EL (cell line): ENCODE measurements around the gene LYPLAL1.

Source experiments
- DNase-seq: peaks from one replicate; pipeline ENCODE4 v3.0.0-alpha.2; 2016

Gene LYPLAL1

DNA sequence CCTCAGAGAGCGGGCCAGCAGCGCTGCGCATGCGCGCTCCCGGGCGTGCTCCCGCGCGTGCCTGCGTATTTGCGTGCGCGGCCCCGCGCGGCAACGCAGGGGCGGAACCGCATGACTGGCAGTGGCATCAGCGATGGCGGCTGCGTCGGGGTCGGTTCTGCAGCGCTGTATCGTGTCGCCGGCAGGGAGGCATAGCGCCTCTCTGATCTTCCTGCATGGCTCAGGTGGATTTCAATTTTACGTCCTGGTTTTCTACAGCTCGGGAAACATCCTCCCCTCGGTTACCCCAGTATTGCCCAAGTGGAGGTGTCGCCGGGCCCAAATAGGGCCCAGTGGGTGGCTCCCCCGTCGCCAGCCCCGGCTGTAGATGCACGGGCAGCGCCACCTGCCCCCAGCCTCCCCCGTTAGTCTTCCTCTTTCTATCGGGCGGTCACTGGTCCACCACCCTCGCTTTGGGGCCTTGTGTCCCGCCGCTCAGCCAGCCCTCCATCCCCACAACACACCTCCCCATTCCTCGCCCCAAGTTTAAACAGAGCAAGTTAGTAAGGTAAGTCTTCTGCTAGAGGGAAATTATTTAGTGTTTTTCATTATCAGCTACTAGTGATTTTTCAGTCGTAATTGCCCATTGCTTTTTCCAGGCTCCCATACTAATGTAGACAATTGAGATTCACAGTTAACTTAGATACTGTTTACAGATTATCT lies at the start of gene LYPLAL1:
LYPLAL1 (plus strand) TSS at position 121 of the 702 bp plus-strand sequence; CDS start at position 134, 13 bp downstream.
- peak; percentile 87 for DNase-seq

DNA sequence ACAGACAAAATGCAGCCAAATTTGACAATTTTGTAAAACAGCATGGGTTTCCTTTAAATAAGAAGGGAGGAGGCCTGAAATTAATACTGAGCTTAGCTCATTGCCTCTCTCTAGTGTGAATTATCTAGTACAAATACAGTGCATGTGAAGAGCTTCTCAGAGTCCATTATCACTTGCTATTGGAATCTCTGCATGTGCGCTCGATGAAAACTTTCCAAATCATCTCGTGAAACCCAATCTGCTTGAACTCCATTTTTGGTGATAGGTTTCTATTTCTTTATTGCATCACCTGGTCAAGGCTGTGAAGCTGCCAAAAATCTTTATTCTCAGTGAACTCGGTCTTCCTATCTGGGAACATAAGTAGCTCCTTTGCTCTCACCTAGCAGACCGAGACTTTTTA lies 49.5 kb upstream of the LYPLAL1 start:
- no peak for DNase-seq

DNA sequence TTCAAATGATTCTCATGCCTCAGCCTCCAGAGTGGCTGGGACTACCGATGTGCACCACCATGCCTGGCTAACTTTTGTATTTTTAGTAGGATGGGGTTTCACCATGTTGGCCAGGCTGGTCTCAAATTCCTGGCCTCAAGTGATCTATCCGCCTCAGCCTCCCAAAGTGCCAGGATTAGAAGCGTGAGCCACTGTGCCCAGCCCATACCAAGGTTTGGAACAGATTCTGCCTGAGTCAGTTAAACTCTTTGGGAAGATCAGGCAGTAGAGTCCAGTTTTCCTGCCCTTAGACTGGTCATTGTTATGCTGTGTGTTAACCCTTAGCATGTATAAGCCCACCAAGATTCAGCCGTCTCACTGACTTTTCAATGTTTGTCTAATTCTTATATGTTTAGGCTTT lies 48.3 kb upstream of the LYPLAL1 start:
- no peak for DNase-seq

DNA sequence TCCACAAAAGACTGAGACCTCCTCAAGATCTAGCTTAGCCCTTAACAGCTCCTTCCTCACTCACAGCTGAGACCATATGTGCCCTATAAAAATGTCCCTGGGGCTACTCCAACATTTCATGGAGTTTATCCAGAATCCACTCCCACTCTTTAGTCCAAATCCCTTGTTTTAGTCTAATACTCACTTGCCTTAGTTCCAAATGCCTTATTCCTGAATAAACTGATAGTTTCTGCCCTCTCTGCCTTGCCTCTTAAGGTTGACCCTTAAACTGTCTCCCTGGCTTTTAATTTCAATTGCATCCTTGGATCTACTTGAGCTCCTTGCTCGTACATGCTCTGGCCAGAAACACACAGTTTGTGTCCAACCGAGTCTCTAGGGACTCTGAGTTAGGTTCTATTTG lies 47.3 kb upstream of the LYPLAL1 start:
- DNase-seq = peak; percentile 12

DNA sequence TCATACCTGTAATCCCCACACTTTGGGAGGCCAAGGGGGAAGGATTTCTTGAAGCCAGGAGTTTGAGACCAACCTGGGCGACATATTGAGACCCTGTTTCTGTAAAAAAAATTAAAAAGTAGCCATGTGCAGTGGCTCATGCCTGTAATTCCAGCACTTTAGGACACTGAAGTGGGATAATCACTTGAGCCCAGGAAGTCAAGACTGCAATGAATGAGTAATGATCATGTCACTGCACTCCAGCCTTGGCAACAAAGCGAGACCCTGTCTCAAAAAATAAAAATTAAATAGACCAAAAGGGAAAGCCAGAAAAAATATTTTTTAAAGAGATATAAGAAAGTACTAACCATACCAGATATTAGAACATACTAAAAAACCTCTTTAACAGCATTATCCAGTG lies 44.7 kb upstream of the LYPLAL1 start:
- peak; percentile 12 for DNase-seq

DNA sequence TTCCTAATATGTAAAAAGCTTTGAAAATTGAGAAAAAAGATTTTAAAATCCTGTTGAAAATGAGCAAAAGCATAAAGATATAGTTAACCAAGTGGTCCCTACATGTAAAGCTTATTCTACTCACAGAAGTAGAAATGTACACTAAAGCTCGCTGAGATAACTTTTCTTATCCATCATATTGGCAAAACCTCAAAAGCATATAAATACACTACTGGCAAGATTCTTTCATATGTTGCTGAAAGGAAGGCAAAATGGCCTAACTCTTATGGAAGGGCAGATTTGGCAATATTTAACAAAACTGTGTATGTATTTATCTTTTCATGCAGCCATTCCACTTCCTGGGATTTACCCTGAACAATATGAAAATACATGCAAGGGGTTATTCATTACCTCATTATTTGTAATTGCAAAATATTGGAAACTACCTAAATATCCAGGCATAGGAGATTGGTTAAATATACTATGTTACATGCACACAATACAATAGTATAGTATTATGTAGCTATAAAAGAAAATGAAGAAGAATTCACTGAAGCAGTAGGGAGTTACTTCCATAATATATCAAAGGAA lies 43.2 kb upstream of the LYPLAL1 start:
- no peak for DNase-seq

DNA sequence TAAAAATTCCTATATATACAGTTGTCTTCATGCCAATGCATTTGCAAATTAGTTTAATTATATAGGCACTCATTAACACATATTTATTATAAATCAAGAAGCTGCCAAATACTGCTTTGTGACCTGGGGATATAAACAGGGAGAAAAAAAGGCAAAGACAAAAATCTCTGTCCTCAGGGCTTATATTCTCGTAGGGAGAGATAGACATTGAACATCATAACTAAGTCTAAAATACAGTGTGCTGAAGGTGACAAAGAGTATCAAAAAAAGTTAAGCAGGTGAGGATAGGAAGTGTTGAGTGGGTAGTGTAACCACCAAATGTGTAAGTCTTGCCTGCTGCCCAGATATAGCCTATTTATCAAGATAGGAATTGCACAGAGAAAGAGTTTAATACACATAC lies 40.7 kb upstream of the LYPLAL1 start:
- DNase-seq = no peak

DNA sequence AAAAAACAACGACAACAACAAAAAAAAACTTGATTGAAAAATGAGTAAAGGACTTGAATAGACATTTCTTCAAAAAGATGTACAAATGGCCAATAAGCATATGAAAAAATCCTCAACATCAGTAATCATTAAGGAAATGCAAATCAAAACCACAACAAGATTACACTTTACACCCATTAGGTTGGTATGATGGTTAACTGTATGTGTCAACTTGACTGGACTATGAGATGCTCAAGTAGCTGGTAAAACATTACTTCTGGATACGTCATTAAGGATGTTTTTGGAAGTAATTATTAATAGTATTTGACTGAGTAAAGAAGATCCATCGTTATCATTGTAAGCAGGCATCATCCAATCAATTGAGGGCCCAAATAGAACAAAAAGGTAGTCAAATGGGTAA lies 34.9 kb upstream of the LYPLAL1 start:
- DNase-seq = no peak

DNA sequence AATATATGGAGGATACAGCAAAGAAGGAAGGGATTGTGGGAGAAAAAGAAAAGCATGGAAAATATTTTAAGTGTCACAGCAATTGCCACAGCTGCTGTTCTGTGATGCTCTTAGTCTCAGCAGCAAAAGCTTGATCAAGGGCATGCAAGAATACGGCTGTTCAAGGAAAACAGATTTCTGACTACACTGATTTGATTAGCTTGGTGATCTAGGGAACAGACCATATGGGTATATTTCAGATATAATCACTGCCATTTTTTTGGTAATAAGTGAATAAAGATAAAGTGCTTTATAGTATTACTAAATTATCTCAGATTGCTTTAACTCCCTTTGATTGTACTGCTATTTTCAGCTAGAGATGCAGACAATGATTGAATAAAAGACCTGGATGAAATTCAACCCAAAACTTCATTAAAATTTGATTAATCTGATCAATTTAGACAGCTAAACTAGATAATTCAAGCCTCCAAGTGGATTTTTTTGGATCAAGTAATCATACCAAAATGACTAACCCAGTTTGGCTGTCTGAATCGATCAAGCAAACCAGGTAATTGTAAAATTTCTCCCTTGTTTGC lies 33.3 kb upstream of the LYPLAL1 start:
- no peak for DNase-seq

DNA sequence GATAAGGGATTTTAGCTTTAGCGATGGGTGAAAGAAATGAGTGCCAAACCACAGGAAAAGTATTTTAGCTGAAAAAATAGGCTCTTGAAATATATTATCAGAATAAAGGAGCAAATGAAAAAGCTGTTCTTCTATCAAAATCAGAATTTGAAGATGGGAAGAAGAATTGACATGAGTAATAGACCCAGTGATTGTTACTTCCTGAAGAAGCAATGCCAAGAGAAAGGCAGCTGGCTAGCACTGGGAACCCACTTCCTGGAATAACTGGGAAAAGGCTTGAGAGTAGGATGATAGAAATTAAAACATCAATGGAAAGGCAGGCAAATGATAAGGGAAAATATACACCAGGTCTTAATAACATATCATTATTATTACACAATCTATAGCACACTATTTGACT lies 29.9 kb upstream of the LYPLAL1 start:
- peak; percentile 41 for DNase-seq

DNA sequence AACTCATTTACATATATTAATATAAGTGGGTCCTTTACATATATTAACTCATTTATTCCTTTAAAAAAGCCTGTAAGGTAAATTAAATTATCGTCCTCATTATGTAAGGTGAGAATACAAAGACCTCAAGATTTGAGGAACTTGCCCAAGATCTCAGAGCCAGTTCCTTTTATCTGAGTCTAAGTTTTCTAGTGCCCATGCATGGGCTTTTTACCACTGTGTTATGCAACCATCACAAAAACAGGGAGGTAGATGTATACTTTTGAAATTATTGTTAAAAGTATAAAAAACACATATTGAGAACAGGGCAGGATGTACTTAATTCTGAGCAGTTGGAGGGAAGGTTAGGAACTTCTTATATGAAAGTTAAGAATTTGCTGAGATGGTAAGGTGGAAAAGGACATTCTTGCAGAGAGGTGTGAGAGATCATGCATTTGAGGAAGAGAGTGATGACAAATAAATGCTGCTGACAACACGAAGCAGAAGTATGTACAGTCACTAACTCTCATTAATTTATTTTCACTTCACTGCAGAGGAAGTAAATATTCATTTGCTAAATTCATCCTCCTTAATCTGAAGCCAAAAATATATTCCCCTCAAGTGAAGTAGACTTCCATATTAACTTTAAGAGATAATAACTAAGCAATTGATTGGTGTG lies 28.9 kb upstream of the LYPLAL1 start:
- no peak for DNase-seq

DNA sequence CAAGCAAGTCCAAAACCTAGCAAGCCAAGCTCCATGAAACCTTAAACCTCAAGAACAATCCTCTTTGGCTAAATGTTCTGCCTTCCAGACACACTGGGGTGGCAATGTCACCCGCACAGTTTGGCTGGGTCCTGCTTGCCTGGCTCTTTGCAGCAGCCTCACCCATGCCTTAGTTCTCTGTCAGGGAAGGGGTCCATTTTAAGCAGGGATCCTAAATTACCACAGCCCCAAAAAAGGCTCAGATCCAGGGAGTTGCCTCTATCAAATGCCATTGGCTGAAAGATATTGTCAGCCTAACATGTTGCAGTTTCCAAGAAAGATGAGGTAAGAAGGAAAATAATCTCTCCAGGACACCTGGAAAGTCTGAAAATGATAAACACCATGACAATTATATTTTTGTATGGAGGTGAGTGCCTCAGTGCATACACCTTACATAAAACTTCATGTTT lies 26.1 kb upstream of the LYPLAL1 start:
- DNase-seq = no peak

DNA sequence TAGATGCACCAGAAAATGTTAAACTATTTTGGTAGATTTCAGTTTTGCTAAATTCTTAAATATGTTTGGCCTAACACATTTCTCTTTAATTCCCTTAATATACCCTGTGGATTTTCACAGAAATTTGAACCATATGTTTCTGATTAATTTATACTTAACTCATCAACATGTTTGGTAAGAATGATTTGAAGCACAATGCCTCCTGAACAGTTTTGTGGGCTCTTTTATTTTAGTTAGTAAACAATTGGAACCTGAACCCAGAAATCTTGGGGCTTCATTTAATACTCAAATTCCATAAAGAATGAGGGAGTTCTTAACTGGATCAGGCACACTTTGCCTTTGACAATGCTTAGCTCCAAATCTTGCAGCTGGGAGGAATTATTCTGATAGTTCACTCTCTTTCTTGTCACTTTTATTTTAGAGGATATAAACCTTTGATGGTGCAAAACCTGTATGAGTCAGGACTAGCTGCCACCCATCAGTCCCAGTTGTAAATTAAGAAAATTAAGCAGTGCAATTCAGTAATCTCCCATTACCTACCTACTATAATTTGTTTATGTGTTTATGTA lies 24.6 kb upstream of the LYPLAL1 start:
- no peak for DNase-seq

DNA sequence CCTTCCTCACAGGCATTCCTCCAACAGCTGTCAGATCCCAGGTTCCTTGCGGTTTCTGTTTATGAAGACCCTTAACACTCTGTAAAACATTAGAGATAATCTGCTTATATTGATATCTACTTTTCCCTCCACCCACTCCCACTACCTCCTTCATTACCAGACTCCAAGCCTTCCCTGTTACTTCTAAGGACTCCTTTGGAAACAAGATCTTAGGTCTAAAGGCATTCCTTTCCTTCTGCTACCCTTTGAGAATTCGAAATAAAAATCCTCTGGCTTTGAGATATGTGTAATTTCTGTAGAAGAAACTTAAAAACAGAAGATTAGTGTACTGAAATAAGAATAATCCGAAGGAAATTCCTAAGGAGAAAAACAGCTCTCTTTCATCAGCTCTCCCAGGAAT lies 23.7 kb upstream of the LYPLAL1 start:
- DNase-seq = no peak

DNA sequence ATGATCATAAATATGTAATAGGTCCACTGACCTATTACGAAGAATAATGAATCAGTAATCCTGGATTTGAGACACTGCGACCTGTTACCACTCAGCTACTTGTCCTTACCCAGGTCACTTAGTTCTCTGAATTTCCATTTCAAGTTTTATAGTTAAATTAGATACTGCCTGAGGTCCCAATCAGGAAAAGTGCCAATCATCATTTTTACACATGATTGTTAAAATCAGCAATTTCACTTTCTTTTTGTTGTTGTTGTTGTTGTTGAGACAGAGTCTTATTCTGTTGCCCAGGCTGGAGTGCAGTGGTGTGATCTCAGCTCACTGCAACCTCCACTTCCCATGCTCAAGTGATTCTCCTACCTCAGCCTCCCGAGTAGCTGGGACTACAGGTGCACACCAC lies 22.8 kb upstream of the LYPLAL1 start:
- no peak for DNase-seq

DNA sequence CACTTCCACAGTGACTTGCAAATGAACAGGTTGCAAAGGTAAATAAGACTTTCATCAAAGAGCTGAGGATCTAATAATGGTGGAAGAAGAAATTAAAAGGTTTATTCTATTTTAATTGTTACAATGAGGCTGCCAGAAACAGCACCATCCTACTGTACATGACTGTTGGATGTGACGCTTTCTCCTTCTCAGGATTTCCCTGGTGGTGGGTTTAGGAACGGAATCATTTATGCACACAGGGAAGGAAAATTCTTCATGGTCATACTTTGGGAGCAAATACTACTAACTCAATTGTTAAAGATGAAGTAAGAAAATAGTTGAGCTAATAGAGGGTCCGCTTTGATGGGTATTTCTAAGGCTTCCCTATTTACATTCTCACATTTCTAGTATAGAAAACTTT lies 22.2 kb upstream of the LYPLAL1 start:
- no peak for DNase-seq

DNA sequence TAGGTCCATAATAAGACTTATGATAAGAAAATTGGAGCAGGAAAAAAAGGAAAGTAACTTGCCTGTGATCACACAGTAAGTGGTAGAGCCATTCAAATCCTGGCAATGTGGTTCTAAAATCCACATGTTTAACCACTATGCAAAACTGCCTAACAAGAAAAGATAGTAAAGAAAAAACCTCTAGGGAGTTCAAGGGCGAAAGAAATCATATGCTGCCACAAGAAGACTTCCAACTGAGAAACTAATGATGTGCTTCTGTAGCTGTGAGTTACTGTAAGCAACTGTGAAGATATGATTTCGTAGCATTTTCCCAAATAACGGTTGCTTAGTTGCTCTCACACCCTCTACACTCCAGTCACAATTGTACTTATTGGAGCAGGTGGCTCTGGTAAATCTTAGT lies 20.9 kb upstream of the LYPLAL1 start:
- no peak for DNase-seq

DNA sequence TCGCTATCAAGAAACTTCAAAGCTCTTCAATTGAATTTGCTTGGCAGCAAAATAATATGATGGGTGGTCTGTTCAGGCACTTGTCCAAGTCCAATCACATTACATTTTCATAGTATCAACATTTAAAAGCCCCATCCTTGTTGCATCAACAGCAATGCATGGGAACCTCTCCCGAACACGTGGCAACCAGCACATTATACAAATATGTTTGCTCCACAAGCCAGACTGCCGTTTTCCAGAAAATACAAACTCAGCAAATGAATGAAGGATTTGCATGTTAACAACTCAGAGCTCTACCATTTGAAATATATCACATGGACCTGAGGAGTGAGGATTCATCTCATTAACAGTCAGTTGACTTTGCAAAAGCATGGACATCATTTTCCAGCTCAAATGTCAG lies 20.0 kb upstream of the LYPLAL1 start:
- DNase-seq = no peak

DNA sequence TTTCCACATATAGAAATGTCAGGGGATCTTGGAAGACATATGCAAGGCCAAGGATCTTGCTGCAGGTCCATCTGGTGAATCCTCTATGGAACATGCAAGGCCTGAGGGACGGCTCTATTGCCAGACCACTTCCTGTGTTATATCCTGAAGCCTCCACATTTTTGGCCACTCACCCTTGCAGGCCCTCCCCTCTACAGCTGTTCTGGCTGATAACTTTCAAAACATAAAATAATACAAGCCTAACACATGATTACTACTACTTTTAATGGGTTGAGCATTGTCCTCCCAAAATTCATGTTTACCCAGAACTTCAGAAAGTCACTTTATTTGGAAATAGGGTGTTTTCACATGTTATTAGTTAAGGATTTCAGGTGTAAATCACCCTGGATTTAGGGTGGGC lies 18.5 kb upstream of the LYPLAL1 start:
- DNase-seq = peak; percentile 22

DNA sequence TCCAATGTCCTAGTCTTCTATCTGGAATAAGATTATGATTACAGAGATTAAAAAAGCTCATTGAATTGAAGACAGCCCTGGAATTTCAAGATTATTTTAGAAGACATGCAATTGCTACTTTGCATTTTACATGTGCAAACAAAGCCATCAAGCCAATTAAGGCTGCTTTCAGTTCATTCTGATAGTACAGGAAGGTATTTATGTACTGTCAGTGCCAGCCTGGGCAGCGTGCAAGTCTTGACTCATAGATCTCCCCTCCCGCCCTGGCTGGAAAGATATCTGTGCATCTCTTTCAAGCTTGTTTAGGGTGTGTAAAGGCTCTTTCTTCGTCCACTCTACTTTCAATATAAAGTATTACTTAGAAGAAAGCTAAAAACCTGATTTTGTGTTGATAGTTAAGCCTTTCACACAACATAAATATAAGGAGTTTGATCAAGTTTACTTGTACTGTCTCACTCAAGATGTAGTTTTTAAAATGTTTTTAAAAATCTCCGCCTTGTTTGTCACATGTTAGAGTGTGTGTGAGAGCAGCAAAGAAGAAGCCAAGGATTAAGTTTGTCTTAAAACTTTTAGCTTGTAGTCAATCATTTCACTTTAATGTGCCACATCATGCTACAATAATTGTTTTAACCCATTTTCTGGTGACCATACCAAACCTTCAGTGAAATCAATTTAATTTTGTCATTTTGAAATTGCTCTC lies 13.6 kb upstream of the LYPLAL1 start:
- DNase-seq = no peak

DNA sequence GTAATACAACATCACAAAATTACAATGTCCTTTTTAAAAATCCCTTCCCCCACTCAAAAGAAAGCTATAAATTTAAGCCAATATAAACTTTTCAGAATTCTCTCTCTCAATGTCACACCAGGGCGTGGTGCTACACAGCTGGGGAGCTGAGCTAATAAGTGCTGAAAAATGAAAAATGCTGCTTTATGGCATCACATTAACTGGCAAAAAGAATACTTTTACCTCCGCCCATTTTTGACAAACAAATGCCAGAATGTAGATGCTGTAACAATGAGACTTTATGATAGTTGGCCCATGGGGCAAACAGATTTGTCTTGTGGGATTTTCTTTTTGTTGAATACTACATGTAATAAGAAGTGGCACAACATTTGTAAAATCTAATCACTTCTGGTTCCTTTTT lies 12.7 kb upstream of the LYPLAL1 start:
- no peak for DNase-seq

DNA sequence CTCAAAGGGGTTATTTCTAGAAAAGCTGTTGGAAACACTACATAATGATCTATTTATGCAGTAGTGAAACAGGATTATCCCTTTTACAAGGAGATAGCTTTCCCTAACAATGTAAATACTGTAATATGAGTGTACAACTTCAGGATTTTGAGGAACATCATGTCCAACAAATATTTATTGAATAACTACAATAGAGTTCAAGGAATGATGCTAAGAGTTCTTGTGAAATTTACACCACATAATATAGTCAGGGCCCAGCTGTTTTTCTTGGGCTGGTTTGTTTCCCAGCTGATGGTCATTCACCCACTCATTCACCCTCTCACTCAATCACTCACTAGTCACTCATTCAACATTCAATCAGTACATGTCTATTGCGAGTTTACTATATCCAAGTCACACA lies 12.3 kb upstream of the LYPLAL1 start:
- DNase-seq = no peak

DNA sequence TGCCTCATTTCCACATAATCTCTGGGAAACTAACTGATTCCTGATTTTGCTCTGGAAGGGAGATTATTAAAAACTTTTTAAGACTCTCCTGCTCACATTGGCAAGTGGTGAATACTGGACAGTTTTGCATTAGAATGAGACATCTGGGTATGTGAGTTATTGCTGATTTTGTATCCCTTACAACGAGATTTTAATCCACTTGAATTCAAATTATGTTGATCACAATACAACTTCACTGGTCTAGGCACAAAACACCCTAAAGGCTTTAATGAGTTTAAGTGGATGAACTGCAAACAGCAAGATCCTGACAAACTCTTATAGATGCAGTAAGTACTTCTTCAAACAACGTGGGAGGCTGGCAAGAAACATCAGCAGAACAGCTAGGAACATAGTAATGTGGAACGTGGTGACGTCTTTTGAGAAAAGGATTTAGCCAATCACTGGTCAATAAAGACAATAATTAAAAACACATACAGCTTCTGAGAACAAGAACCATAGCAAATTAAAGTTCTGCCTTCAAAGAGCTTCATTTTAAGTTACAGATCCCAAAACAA lies 10.2 kb upstream of the LYPLAL1 start:
- no peak for DNase-seq
